CD4-positive, alpha-beta T cell treated with Interferon alpha-2 for 1 hour (primary cell): ENCODE measurements around the gene PPARG.
"Not testable (repeated sequence)": the region's sequence is repeated elsewhere in the genome, so short reads cannot be mapped to it uniquely, and the experiment has no call there.

ENCODE experiments used
- DNase-seq, 2 donors: peaks; one replicate each; pipeline ENCODE4 v3.0.0-alpha.2; 2020 to 2022

Gene PPARG

GRCh38 chr3:12465836-12466225 lies 177.0 kb downstream of the PPARG start:
- DNase-seq = no peak

- DNase-seq = no peak
Measured at GRCh38 chr3:12467746-12468145, 178.9 kb downstream of the PPARG start.

DNA sequence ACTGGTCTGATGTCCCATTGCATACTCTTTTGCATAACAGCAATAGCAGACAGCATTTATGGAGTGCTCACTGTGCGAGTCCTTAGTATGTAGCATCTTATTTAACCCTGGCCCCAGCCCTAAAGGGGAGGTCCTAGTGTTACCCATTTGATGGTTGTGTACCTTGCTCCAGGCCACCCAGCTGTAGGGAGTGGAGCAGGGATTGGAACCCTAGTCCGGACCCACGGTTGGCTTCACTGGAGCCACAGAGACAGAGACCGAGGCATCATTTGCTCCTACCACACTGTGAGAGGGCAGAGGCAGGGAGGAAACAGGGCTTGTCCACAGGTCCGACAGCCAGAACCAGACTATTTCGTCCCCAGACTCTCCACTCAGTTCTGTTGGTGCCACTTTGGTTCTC lies 179.4 kb downstream of the PPARG start:
- DNase-seq = no peak

- DNase-seq = no peak
Measured at GRCh38 chr3:12468757-12469156, 179.9 kb downstream of the PPARG start.

DNA sequence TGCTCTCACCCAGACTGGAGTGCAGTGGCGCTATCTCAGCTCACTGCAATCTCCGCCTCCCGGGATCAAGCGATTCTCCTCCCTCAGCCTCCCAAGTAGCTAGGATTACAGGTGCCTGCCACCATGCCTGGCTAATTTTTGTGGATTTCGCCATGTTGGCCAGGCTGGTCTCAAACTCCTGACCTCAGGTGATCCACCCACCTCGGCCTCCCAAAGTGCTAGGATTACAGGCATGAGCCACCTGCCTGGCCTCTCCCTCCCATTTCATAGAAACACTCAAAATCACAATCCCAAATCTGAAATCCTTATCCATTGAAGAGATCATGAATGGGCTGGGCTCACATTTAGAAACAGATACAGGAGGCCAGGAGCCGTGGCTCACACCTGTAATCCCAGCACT lies 180.4 kb downstream of the PPARG start:
- not testable (repeated sequence) for DNase-seq

DNA sequence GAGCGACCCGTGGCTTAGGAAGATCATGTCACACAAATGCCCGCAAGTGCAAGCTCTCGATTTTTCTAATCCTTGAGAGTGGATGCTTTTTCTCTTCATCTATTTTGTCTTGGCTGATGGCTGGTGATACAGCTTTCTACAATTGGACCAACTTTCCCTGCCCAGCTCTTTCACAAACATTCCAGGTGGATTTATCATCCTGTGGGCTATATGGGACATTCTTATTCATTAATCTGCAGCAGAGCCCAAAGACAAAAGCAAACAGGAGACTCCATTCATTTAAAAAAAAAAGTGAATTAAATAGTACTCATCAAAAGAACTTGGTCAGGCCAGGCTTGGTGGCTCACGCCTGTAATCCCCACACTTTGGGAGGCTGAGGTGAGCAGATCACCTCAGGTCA lies 181.2 kb downstream of the PPARG start:
- DNase-seq = no peak

DNA sequence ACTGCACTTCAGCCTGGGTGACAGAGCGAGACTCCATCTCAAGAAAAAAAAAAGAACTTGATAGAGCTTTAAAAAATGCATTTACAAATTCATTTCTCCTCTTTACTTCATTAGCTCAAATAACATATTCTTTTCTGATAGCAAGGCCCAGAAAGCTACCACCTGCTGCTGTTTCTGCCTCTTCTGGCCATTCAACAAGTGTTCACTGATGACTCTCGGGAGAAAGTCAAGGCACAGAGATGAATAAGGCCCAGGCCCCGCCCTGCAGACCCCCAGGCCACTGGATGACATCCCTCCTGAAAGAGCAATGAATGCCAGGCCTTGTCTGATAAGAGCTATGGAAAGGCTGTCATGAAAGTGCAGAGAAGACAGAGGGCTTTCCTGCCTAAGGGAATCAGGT lies 181.8 kb downstream of the PPARG start:
- DNase-seq = no peak

DNA sequence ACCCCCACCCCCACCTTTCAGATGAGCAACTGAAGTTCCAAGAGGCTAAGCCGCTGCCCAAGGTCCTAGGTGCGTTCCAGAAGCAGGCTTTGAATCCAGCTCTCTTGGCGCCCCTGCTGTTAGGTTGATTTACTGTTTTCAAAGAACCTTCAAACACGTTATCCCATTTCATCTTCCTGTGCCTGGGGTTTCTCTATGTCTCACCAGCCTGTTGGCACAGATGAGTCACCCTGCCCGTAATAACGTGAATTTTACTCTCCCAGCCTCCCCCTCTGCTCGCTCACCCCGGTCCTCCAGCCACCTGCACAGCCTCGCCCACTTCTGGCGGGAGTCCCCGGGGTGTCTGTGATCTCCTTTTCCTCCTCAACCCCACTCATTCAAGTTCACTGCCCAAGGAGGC lies 182.4 kb downstream of the PPARG start:
- DNase-seq = peak in 1 of 2 donors; percentile 13

DNA sequence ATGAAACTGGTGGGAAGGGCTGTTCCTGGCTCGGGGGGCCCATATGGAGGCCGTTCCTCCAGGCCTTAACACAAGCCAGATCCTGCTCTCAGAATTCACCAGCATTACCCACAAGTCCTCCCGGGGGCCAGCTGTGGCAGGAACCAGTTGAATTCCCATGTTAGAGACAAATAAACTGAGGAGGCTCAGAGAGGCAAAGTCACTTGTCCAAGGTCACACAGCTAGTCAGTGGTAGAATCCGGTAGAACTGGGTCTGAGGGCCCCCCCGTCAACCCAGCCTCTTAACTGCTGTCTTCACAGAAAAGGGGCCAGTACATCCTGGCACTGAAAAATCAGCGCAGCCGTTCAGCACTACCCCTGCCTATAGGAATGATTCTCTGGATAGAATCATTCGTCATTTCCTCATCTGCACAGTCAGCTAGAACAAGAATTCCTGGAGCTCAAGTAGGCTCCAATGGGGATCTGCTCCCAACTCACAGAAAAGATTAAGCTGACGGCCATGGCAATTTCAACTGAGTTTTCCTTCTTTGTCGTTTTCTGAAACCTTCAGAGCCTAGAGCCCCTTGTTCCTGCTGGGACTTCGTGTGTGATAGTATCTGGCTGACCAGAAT lies 183.2 kb downstream of the PPARG start:
- DNase-seq = no peak

DNA sequence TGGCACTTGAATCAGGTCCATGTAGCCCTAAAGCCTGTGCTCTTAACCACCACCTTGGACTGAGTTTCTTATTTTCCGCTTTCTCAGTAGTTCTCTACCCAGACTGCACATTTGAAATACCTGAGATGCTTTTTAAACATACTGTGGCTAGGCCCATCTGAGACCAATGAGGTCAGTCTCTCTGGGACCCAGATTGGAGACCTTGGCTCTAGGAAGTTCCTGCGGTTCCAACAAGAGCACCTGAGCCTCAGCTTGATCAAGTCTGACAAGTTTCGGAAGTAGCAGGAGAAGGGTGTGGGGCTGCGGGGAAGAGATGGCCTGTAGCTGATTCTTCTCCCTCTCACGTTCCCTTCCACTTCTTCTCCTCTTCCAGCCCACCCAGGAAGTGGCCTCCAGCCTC lies 183.9 kb downstream of the PPARG start:
- DNase-seq = no peak

- DNase-seq = no peak
Measured at GRCh38 chr3:12473511-12473910, 184.6 kb downstream of the PPARG start.

DNA sequence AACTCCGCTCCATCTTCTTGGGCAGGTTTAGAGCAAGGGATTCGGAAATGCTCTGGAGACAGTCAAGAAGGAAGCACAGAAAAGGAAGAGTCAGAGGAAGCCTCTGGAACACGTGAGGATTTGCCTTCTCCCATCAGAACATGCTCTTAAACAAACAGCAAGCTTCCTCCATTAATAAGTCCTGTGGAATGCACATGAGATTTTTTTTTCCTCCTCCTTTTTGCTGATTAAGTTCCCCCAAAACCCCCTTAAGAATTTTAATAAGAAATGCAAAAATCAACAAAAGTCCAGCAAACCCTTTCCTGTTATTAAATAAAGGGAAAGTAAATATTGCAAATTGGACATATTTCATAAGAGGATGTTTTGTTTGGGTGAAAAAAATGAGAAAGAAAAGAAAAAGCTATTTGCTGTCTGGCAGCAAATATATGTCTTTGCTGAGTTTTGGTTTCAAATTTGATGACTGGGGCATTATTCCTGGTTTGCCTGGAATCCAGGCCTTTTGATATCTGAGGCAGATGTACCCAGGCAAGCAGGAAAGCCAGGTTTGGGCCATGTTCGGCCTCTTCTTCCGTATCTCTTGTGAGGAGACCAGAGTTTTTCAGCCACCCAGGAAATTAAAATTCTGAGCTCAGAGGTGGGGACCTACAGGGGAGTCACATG lies 187.5 kb downstream of the PPARG start:
- no peak for DNase-seq

- no peak for DNase-seq
Measured at GRCh38 chr3:12477256-12477655, 188.4 kb downstream of the PPARG start.

DNA sequence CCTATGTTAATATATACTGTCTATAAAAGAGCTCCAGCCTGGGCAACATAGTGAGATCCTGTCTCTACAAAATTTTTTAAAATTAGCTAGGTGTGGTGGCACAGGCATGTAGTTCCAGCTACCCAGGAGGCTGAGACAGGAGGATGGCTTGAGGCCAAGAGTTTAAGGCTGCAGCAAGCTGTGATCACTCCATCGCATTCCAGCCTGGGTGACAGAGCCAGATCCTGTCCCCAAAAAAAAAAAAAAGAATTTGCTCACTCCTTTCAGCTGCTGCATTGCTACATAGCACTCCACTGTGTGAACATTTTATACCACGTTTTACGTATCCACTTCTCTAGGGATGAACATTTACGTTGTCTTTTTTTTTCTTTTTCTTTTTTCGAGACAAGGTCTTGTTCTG lies 189.5 kb downstream of the PPARG start:
- no peak for DNase-seq

- not testable (repeated sequence) for DNase-seq
Measured at GRCh38 chr3:12479198-12479597, 190.3 kb downstream of the PPARG start.

DNA sequence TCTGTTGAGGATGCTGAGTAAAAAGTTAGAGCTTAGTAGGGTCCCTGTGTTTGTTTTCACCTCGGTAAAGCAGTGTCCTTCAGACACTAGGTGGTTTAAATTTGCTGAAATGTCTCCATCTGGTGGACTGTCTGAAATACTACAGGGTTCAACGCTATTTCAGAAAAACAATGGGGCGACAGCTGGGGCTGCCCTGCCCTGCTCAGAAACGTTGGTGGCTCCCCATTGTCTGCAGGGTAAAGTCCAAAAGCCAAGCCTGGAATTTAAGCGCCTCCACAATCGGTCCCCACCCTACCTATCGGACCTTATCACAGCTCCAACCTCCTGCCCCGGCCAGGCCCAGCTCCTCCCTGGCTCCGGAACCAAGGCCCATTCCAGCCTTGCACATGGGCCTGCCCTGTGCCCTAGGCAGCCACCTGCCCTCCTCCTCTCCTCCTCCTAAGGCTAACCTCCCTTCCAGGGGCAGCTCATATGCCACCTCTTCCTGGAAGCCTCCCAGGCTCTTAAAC lies 191.1 kb downstream of the PPARG start:
- peak; percentile 15 to 66 for DNase-seq

DNA sequence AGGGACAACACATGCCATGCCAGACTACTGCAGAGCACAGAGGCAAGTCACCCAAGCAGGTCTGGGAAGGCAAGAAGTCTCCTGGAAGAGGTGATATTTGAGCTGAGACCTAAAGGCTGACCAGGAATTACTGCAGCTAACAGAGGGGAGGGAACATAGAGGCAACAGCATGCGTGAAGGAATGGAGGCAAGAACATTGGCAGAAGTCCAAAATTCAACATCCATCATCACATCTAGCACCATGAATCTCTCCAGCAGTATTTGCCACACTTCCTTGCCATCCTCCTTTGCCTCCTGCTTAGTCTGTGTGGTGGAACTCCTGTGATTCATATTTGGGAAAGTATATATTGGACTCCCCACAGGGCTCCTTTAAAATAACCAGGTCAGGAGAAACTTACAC lies 194.5 kb downstream of the PPARG start:
- DNase-seq = no peak

GRCh38 chr3:12483872-12484197 lies 195.0 kb downstream of the PPARG start:
- DNase-seq = no peak
